Left ventricle myocardium superior (tissue), 1 donor: ENCODE measurements around the gene TSPAN33. TPM values are rescaled to one million over a fixed set of nuclear protein-coding genes. Genes with fewer than 3 reads are reported as not detected.

Experiments used
- total RNA-seq: library from RNA; stranded (reverse); fragmentation: NEBNext Ultra II Directional; extraction: Animal tissue kit (Norgen Biotek cat#: 25700); gene quantifications from one replicate; pipeline ENCODE4 v1.2.1, GENCODE V29; 2021
- donor health status: DM: no; HTN: yes; CAD: no; lungs with severe emphysema.

Gene TSPAN33
- total RNA-seq, 1 donor from 2014 or later = 15.1 TPM

Other genes starting within 250 kb of the TSPAN33 start
- 0.12 TPM for gene KCP, start 234.0 kb upstream of the TSPAN33 start, total RNA-seq
- 2.9 TPM for gene IRF5, start 206.8 kb upstream of the TSPAN33 start, total RNA-seq
- 38.0 TPM for gene TNPO3, start 89.6 kb upstream of the TSPAN33 start, total RNA-seq
- 5.0 TPM for gene SMO, start 43.9 kb downstream of the TSPAN33 start, total RNA-seq
- gene AHCYL2, start 80.3 kb downstream of the TSPAN33 start, total RNA-seq = 4.3 TPM